ENCODE measurements around the gene GLIS2.
A peak's percentile ranks its signal among the peaks of the same experiment; 100 is the strongest.

Gene GLIS2

DNA sequence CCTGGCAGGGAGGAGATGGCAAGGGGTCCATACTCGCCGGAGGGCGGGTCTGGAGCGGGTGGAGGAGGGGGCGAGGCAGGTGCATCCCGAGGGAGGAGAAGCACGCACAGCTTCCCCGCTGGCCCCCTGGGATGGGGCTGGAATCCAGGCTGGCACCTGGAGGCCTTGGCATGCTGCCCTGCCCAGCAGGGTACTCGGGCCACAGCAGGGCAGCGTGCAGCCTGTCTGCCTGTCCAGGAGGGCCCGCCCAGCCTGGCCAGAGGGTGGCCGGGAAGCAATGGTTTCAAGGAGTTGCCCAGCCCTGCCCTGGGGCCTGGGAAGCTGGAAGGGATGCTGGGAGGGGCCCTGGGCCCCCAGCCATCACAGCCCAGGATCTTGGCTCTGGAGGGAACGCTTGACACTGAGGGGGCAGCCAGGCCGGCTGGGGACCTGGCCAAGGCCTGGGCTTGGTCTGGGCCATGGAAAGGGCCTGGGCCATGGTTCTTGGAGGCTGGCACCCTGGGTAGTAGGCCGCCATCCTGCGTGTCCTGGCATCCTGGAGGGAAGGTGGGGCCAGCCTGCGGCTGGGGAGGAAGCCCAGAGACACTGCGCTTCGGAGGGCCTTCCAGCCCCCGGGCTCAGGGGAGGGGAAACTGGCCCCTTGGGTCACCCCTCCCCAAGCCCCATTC lies 1.1 kb downstream of the GLIS2 start:
- peak; percentile 24; the same call in 1 of the 2 replicates for TF ChIP-seq ZFX (IDR thresholded peaks at IDR 0.05)
- TF ChIP-seq, protein P1, sequence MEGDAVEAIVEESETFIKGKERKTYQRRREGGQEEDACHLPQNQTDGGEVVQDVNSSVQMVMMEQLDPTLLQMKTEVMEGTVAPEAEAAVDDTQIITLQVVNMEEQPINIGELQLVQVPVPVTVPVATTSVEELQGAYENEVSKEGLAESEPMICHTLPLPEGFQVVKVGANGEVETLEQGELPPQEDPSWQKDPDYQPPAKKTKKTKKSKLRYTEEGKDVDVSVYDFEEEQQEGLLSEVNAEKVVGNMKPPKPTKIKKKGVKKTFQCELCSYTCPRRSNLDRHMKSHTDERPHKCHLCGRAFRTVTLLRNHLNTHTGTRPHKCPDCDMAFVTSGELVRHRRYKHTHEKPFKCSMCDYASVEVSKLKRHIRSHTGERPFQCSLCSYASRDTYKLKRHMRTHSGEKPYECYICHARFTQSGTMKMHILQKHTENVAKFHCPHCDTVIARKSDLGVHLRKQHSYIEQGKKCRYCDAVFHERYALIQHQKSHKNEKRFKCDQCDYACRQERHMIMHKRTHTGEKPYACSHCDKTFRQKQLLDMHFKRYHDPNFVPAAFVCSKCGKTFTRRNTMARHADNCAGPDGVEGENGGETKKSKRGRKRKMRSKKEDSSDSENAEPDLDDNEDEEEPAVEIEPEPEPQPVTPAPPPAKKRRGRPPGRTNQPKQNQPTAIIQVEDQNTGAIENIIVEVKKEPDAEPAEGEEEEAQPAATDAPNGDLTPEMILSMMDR (conservative IDR thresholded peaks at IDR 0.05): no peak
- peak overlapping the region; percentile 57 for H3K27ac ChIP-seq

DNA sequence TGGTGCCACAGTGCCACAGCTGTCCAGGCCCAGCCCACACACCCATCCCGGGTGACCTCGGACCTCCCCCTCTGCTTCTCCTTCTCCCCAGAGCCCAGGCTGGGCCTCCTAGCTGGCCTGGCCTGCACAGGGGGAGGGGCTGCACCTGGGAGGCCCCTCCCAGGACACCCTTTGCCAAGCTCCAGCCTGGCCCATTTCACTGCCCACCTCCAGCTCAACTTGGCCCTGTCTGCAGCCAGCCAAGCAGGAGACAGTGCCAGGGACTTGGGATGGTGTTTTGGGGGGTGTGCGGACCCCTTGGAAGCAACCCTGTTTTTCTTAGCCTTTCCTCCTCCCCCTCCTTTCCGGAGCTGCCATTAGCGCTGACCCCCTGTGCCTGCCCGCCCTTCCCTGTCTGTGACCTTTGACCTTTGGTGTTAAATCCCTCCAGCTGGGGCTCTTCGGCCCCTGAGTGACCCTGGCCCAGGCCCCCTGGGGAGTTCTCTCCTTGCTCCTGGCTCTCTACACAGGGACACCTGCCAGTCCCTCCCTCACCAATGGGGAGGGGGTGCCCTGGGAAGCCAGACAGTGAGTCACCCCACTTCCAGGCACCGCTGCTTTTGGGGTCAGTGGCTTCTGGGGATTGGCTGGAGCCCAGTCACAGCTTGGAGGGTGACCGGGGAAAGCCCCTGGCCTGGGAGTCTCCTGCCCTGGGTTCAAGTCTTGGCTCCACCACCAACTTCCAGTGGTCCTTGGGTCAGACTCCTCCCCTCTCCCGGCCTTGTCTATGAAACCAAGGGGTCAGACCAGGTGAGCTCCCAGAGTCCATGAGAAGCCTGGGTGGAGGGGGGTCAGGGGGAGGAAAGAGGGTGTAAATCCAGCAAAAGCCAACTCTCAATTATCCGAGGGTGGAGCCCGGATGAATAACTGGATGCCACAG lies 1.9 kb downstream of the GLIS2 start:
- TF ChIP-seq ZFX (IDR thresholded peaks at IDR 0.05): no peak
- TF ChIP-seq, protein P1 (conservative IDR thresholded peaks at IDR 0.05): no peak
- peak overlapping the region; percentile 57 for H3K27ac ChIP-seq

DNA sequence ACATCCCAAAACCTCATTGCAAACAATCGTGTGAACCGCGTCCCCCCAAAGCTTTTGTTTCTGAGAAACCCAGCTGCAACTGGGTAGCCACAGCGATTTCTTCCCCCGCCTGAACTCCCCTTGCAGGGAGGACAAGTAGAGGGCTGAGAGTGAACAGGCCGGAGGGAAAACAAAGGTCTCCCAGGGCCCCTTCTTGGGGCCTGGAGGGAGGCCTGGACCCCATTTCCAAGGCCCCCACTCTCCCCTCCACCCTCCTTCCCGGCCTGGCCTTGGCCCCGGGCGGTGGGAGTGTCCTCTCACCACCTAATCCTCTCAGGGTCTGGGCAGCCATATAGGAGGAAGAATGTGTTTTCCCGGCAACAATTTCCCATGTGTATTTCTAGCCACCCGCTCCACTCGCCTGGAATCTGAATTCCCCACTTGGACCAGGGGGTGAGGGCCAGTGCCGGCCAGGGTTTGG lies 2.6 kb downstream of the GLIS2 start:
- no peak overlapping the region for H3K27ac ChIP-seq
- TF ChIP-seq ZFX (IDR thresholded peaks at IDR 0.05): no peak
- TF ChIP-seq, protein P1 (conservative IDR thresholded peaks at IDR 0.05): no peak

DNA sequence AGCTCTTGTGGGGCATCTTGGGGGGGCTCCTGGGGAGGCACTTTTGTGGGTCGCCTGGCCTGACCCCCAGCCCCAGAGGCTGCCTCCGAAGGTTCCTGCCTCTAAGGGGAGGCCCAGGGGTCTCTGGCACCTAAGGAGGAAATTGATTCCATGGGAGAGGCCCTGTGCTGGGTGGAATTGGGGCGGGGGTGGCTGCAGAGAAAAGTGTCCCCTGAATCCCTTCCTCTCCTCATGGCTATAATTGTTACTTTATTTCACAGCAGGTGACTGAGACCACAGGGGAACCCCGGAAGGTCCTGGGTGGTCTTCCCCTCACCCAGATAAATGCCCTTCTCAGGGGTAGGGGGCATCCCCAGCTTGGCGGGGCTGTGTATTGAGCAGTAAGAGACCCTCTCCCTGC lies 3.1 kb downstream of the GLIS2 start:
- TF ChIP-seq, protein P1 (conservative IDR thresholded peaks at IDR 0.05): no peak
- no peak for TF ChIP-seq ZFX (IDR thresholded peaks at IDR 0.05)
- no peak overlapping the region for H3K27ac ChIP-seq

DNA sequence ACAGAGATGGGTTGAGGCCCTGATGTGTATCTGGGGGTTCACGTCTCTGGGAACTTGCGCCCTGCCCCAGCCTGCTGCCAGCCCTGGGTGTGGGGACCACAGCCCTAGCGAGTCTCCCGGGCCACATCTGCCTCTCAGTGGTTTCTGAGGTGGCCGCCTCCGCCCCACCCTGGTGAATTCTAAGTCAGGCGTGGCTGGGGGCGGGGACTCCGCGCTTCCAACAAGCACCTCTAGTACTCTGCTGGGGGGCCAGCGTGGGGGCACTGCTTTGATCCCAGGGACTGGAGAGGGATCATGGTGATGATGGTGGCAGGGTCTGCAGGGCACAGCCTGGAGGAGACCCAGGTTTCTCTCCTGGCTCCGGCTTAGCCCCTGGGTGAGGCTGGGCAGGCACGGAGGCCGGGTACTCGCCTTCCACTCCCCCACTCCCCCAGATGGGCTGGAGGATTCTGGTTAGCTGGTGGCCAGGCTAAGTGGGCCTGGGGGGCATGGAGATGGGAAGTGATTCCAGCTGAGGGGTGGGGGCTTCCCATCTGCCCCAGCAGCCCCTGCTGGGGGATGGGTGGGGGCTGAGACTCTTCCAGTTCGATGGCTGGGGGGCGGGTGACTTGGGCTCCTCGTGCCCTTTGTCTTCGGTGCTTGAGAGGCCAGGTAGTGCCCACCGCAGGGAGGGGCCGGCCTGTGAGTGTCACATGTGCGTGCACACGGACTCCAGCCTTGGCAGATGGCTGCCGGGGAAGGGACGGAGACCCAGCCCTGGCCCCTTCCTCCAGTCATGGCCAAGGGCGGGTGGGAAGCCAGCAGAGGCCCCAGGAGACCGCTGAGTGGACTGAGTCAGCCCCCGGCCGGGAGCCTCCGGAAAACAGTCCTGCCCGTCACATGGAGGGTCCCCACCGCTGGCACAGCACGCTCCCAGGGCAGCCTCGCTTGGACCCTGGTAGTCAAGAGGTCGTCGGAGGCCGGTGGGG lies 3.9 kb downstream of the GLIS2 start:
- no peak overlapping the region for H3K27ac ChIP-seq
- TF ChIP-seq, protein P1 (conservative IDR thresholded peaks at IDR 0.05): no peak
- TF ChIP-seq ZFX (IDR thresholded peaks at IDR 0.05): no peak

DNA sequence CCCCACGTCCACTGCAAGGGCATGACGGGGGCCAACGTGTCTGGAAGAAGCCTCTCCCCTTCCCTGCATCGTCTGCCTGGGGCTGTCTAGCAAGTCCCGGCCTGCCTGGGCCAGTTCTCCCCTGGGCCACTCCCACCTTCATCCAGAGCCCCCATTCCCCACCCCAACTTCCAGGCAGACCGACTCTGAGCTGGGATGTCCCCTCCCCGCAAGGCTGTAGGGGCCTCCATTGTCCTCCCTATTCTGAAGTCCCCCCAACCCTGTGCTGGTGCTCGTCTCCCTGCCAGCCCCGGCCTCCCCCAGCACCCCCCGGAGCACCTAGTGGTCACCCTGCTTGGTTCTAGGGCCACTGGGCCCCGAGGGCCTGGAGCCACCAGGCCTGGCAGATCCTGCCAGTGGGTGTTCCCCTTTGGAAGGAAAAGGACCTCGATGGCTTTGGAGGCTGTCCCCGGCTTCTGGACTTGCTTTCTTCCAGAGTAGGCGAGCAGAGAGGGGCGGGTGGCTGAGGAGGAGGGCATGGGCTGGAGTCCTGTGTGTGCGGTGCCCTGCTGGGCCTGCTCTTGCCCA lies 4.8 kb downstream of the GLIS2 start:
- H3K27ac ChIP-seq: no peak overlapping the region
- TF ChIP-seq, protein P1 (conservative IDR thresholded peaks at IDR 0.05): no peak
- no peak for TF ChIP-seq ZFX (IDR thresholded peaks at IDR 0.05)

All from C4-2B (cell line).